Measurements from ENCODE around the gene ATP5MC2.
"Not testable (repeated sequence)": the region's sequence is repeated elsewhere in the genome, so short reads cannot be mapped to it uniquely, and the experiment has no call there.

DNA sequence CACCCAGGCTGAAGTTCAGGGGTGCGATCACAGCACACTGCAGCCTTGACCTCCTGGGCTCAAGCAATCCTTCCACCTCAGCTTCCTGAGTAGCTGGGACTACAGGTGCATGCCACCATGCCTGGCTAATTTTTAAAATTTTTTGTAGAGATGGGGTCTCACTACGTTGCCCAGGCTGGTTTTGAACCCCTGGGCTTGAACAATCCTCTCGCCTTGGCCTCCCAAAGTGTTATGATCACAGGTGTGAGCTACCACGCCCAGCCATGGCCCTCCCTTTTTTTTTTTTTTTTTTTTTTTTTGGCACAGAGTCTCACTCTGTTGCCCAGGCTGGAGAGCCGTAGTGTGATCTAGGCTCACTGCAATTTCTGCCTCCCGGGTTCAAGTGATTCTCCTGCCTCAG lies 42.7 kb upstream of the ATP5MC2 start:
- TF ChIP-seq, protein P1, sequence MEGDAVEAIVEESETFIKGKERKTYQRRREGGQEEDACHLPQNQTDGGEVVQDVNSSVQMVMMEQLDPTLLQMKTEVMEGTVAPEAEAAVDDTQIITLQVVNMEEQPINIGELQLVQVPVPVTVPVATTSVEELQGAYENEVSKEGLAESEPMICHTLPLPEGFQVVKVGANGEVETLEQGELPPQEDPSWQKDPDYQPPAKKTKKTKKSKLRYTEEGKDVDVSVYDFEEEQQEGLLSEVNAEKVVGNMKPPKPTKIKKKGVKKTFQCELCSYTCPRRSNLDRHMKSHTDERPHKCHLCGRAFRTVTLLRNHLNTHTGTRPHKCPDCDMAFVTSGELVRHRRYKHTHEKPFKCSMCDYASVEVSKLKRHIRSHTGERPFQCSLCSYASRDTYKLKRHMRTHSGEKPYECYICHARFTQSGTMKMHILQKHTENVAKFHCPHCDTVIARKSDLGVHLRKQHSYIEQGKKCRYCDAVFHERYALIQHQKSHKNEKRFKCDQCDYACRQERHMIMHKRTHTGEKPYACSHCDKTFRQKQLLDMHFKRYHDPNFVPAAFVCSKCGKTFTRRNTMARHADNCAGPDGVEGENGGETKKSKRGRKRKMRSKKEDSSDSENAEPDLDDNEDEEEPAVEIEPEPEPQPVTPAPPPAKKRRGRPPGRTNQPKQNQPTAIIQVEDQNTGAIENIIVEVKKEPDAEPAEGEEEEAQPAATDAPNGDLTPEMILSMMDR (IDR thresholded peaks at IDR 0.05), result not testable (repeated sequence)
- TF ChIP-seq ZFX (IDR thresholded peaks at IDR 0.05; ENCODE audit: borderline replicate concordance), result not testable (repeated sequence)
